Spleen (tissue), 11 donors: ENCODE data around the gene TMC5. TPM values are rescaled to one million over a fixed set of nuclear protein-coding genes. Genes with fewer than 3 reads are reported as not detected.
A peak's percentile ranks its signal among the peaks of the same experiment; 100 is the strongest.

ENCODE experiments used
- DNase-seq: peaks from one replicate; pipeline ENCODE4 v3.0.0-alpha.2; 2020
- H3K27ac ChIP-seq, 8 donors: fragments of 200-600 bp; sonication (generic) in 7 of 8; 1 replicate in 4 of 8; 2 replicates in 4 of 8; pipeline versions ENCODE4 v1.5.0 to v1.8.0; 2016 to 2021; ENCODE audit warnings: inconsistent platforms in 4 of 8, mild to moderate bottlenecking in 4 of 8, moderate library complexity in 1 of 8
- H3K27me3 ChIP-seq, 7 donors: fragments of 200-600 bp; sonication (generic) in 6 of 7; replicated peaks in 1 of 7; 1 replicate in 4 of 7; 2 replicates in 3 of 7; pipeline versions ENCODE4 v1.5.0 to v1.8.0; 2016 to 2021; ENCODE audit warnings: inconsistent platforms in 3 of 7, mild to moderate bottlenecking in 1 of 7
- H3K36me3 ChIP-seq, 6 donors: fragments of 200-600 bp; sonication (generic) in 5 of 6; 1 replicate in 4 of 6; 2 replicates in 2 of 6; pipeline versions ENCODE4 v1.5.0 to v1.8.0; 2016 to 2021; ENCODE audit warnings: inconsistent platforms in 2 of 6
- H3K4me1 ChIP-seq, 6 donors: fragments of 200-600 bp; sonication (generic) in 5 of 6; 1 replicate in 3 of 6; 2 replicates in 3 of 6; pipeline versions ENCODE4 v1.5.0 to v1.8.0; 2016 to 2021; ENCODE audit warnings: inconsistent platforms in 3 of 6
- H3K4me3 ChIP-seq, 8 donors: fragments of 200-600 bp; sonication (generic) in 7 of 8; 1 replicate in 4 of 8; 2 replicates in 4 of 8; pipeline versions ENCODE4 v1.5.0 to v1.8.0; 2016 to 2021; ENCODE audit warnings: inconsistent platforms in 4 of 8, mild to moderate bottlenecking in 4 of 8, moderate library complexity in 2 of 8
- H3K9me3 ChIP-seq, 8 donors: fragments of 200-600 bp; sonication (generic) in 7 of 8; 1 replicate in 4 of 8; 2 replicates in 4 of 8; pipeline versions ENCODE4 v1.5.0 to v1.8.0; 2016 to 2021; ENCODE audit warnings: inconsistent platforms in 4 of 8
- POLR2A ChIP-seq, 3 donors: fragments of 450-650 bp; IDR thresholded peaks; one replicate each; pipeline ENCODE4 v1.5.1; 2017; ENCODE audit warnings: antibody characterized with exemption in 3 of 3, mild to moderate bottlenecking in 1 of 3
- POLR2AphosphoS5 ChIP-seq, 3 donors: sonication (generic); formaldehyde crosslinking; IDR thresholded peaks; one replicate each; pipeline ENCODE4 v1.5.1; 2017; ENCODE audit warnings: antibody characterized with exemption in 3 of 3
- WGBS, 5 donors: extraction: QIAGEN DNeasy Blood & Tissue Kit in 3 of 5; methylation state at CpG; one replicate each; pipeline versions ENCODE4 v1.1.5 to v1.1.7; 2013 to 2018; 5-methylcytosine and 5-hydroxymethylcytosine counted together
- intact Hi-C: fragments of 100-400 bp; cut with DNase I; formaldehyde crosslinking; loops from one replicate; pipeline ENCODE4 v1.15.0; 2023; ENCODE audit warnings: low total_unique reads
- polyA plus RNA-seq, 3 donors: library from polyadenylated mRNA; stranded (reverse); fragments of 200-250 nt; gene quantifications; one replicate each; pipeline ENCODE4 v1.2.1, GENCODE V29; 2013
- total RNA-seq, 7 donors: library from RNA; depleted of rRNA in 3 of 7; stranded (reverse); fragments of >200 nt in 3 of 7; fragmentation: NEBNext Ultra II Directional in 4 of 7; extraction: Animal tissue kit (Norgen Biotek cat#: 25700) in 4 of 7; gene quantifications; one replicate each; pipeline versions ENCODE4 v1.1.0 to v1.2.1, GENCODE V29; 2016 to 2021
- TF ChIP-seq, protein P1 (sequence below), 11 experiments: fragments of 200-600 bp in 7 of 11; fragments of 450-650 bp in 4 of 11; sonication (generic) in 4 of 11; IDR thresholded peaks in 8 of 11; conservative IDR thresholded peaks in 3 of 11; 1 replicate in 7 of 11; 2 replicates in 4 of 11; pipeline versions ENCODE4 v1.4.0 to v1.8.0; 2016 to 2021; ENCODE audit warnings: antibody characterized with exemption in 11 of 11, inconsistent platforms in 4 of 11, mild to moderate bottlenecking in 1 of 11
- donor health status: healthy with polysubstance abuse.
- donor health status: DM: no; HTN: no; CAD: no; lungs with moderate emphysema.
- donor health status: DM: no; HTN: no; CAD: no.
- donor health status: Bipolar disorder and iron deficiency.
- donor health status: healthy.
- donor health status: DM: no; HTN: no; CAD: no.
- donor health status: DM: yes; HTN: yes; CAD: no.

Gene TMC5
- total and polyA plus RNA-seq, 10 donors: 0.05 to 0.30 (median 0.16) TPM; not detected in 4

- 83 to 99% (median 98%) methylated on average over 4 of the region's 4 CpGs for WGBS, 5 donors
- H3K27me3 ChIP-seq: no peaks in the 10 kb centered on the region
- no peak overlapping the region for H3K4me3 ChIP-seq
- intact Hi-C loops: no loop called here
- TF ChIP-seq POLR2A (IDR thresholded peaks at IDR 0.05) (no peak), POLR2AphosphoS5 (IDR thresholded peaks at IDR 0.05) (no peak)
- TF ChIP-seq, protein P1, sequence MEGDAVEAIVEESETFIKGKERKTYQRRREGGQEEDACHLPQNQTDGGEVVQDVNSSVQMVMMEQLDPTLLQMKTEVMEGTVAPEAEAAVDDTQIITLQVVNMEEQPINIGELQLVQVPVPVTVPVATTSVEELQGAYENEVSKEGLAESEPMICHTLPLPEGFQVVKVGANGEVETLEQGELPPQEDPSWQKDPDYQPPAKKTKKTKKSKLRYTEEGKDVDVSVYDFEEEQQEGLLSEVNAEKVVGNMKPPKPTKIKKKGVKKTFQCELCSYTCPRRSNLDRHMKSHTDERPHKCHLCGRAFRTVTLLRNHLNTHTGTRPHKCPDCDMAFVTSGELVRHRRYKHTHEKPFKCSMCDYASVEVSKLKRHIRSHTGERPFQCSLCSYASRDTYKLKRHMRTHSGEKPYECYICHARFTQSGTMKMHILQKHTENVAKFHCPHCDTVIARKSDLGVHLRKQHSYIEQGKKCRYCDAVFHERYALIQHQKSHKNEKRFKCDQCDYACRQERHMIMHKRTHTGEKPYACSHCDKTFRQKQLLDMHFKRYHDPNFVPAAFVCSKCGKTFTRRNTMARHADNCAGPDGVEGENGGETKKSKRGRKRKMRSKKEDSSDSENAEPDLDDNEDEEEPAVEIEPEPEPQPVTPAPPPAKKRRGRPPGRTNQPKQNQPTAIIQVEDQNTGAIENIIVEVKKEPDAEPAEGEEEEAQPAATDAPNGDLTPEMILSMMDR (IDR thresholded peaks at IDR 0.05 in 8 of 11, conservative IDR thresholded peaks at IDR 0.05 in 3 of 11): no peak
- H3K36me3 ChIP-seq: peaks cover 0 to 93% (median 70%) of the 10 kb centered on the region in 6 donors
- peaks cover 0 to 13% (median 1%) of the 10 kb centered on the region in 6 donors for H3K4me1 ChIP-seq
- H3K9me3 ChIP-seq: no peaks in the 10 kb centered on the region
- DNase-seq: no peak
- H3K27ac ChIP-seq: no peak overlapping the region
Observed at GRCh38 chr16:19506965-19507364, 89.3 kb downstream of the TMC5 start.

GRCh38 chr16:19507867-19508266 is 90.2 kb downstream of the TMC5 start:
- intact Hi-C loops: no loop called here
- no peaks in the 10 kb centered on the region for H3K9me3 ChIP-seq
- no peaks in the 10 kb centered on the region for H3K27me3 ChIP-seq
- DNase-seq: no peak
- peaks cover 0 to 14% (median 1%) of the 10 kb centered on the region in 6 donors for H3K4me1 ChIP-seq
- no peak overlapping the region for H3K27ac ChIP-seq
- no peak for TF ChIP-seq POLR2AphosphoS5 (IDR thresholded peaks at IDR 0.05)
- TF ChIP-seq, protein P1 (IDR thresholded peaks at IDR 0.05 in 8 of 11, conservative IDR thresholded peaks at IDR 0.05 in 3 of 11): no peak
- TF ChIP-seq POLR2A (IDR thresholded peaks at IDR 0.05): no peak
- H3K36me3 ChIP-seq: peaks cover 0 to 84% (median 64%) of the 10 kb centered on the region in 6 donors
- H3K4me3 ChIP-seq: no peak overlapping the region
- 87 to 100% (median 94%) methylated on average over 2 of the region's 2 CpGs for WGBS, 5 donors

DNA sequence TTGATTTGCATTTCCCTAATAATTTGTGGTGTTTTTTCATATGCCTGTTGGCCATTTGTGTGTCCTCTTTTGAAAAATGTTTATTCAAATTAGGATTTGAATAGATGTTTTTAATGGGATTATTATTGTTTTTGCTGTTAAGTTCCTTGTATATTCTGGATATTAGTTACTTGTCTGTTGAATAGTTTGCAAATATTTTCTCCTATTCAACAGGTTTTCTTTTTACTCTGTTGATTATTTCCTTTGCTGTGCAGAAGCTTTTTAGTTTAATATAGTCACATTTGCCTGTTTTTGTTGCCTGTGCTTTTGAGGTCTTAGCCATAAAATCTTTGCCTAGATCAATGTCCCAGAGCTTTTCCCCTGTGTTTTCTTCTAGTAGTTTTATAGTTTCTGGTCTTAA is 94.6 kb downstream of the TMC5 start:
- no peak for DNase-seq
- peak overlapping the region in 1 of 8 donors; percentile 76 for H3K27ac ChIP-seq
- H3K9me3 ChIP-seq: no peaks in the 10 kb centered on the region
- no peaks in the 10 kb centered on the region for H3K27me3 ChIP-seq
- peaks cover 0 to 75% (median 50%) of the 10 kb centered on the region in 6 donors for H3K36me3 ChIP-seq
- peaks cover 0 to 38% (median 11%) of the 10 kb centered on the region in 6 donors for H3K4me1 ChIP-seq
- intact Hi-C loops: no loop called here
- no peak overlapping the region for H3K4me3 ChIP-seq
- TF ChIP-seq, protein P1 (IDR thresholded peaks at IDR 0.05 in 8 of 11, conservative IDR thresholded peaks at IDR 0.05 in 3 of 11): no peak
- TF ChIP-seq POLR2A (IDR thresholded peaks at IDR 0.05): no peak
- TF ChIP-seq POLR2AphosphoS5 (IDR thresholded peaks at IDR 0.05): no peak

GRCh38 chr16:19513377-19514053 is 95.8 kb downstream of the TMC5 start:
- Histone ChIP-seq H3K9me3 (no peaks in the 10 kb centered on the region), H3K36me3 (peaks cover 0 to 68% (median 41%) of the 10 kb centered on the region in 6 donors)

More at GRCh38 chr16:19513377-19514053, 95.8 kb downstream of the TMC5 start:
- no peak for DNase-seq
- WGBS, 5 donors: 36 to 60% (median 49%) methylated on average over 4 of the region's 4 CpGs
- TF ChIP-seq, protein P1 (IDR thresholded peaks at IDR 0.05 in 8 of 11, conservative IDR thresholded peaks at IDR 0.05 in 3 of 11): peak in 1 of 11 experiments; percentile 22
- no peak for TF ChIP-seq POLR2A (IDR thresholded peaks at IDR 0.05)
- intact Hi-C loops: no loop called here
- H3K27me3 ChIP-seq: no peaks in the 10 kb centered on the region
- peaks cover 0 to 44% (median 11%) of the 10 kb centered on the region in 6 donors for H3K4me1 ChIP-seq
- peak overlapping the region in 7 of 8 donors; percentile 24 to 76 (median 63) for H3K27ac ChIP-seq
- H3K4me3 ChIP-seq: peak overlapping the region in 2 of 8 donors; percentile 0 to 17
